ENCODE measurements around the gene MMAB.

Gene MMAB

GRCh38 chr12:109592905-109593272 lies 19.6 kb upstream of the MMAB start:
- TF ChIP-seq CTCF (IDR thresholded peaks at IDR 0.05; ENCODE audit: low read depth, low read length, missing control alignments), result no peak
- no peak for DNase-seq (ENCODE audit: extremely low read depth, low read depth)

GRCh38 chr12:109592195-109592904 lies 19.0 kb upstream of the MMAB start:
- TF ChIP-seq CTCF (IDR thresholded peaks at IDR 0.05; ENCODE audit: low read depth, low read length, missing control alignments), result no peak
- H3K4me3 ChIP-seq (replicated peaks; ENCODE audit: low read depth, low read length), result no peak overlapping the region
- no peak for DNase-seq (ENCODE audit: extremely low read depth, low read depth)

More at GRCh38 chr12:109592905-109593272, 19.6 kb upstream of the MMAB start:
- H3K4me3 ChIP-seq (replicated peaks; ENCODE audit: low read depth, low read length), result no peak overlapping the region

- no peak for DNase-seq (ENCODE audit: extremely low read depth, low read depth)
- no peak overlapping the region for H3K4me3 ChIP-seq (replicated peaks; ENCODE audit: low read depth, low read length)
- no peak for TF ChIP-seq CTCF (IDR thresholded peaks at IDR 0.05; ENCODE audit: low read depth, low read length, missing control alignments)
Observed at GRCh38 chr12:109591041-109591440, 17.7 kb upstream of the MMAB start.

GRCh38 chr12:109590566-109590965 lies 17.3 kb upstream of the MMAB start:
- no peak overlapping the region for H3K4me3 ChIP-seq (replicated peaks; ENCODE audit: low read depth, low read length)
- no peak for DNase-seq (ENCODE audit: extremely low read depth, low read depth)
- no peak for TF ChIP-seq CTCF (IDR thresholded peaks at IDR 0.05; ENCODE audit: low read depth, low read length, missing control alignments)

GRCh38 chr12:109589691-109590245 lies 16.5 kb upstream of the MMAB start:
- H3K4me3 ChIP-seq (replicated peaks; ENCODE audit: low read depth, low read length), result no peak overlapping the region
- DNase-seq (ENCODE audit: extremely low read depth, low read depth), result no peak
- TF ChIP-seq CTCF (IDR thresholded peaks at IDR 0.05; ENCODE audit: low read depth, low read length, missing control alignments), result no peak

GRCh38 chr12:109589240-109589590 lies 15.9 kb upstream of the MMAB start:
- no peak for DNase-seq (ENCODE audit: extremely low read depth, low read depth)
- no peak overlapping the region for H3K4me3 ChIP-seq (replicated peaks; ENCODE audit: low read depth, low read length)
- no peak for TF ChIP-seq CTCF (IDR thresholded peaks at IDR 0.05; ENCODE audit: low read depth, low read length, missing control alignments)
